Measurements from ENCODE around the gene PODN.

DNA sequence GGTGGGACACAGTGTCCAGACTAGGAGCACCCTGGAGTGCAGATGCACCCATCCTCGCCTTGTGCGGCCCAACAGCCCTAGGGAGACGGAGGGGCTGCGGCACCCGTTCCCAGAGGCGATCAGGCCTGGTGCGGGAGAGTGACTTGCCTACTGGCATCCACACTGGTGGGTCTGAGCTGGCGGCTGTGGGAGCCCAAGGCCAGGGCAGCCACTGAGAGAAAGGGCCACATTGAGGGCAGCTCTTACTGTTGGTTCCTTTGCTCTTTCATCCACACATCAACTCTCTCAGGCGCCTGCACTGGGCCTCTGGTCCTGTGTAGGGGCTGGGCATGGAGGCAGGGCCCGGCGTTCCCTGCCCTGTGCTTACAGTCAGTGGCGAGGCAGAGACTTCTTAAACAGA is 8.6 kb downstream of the PODN start:
- no peak for TF ChIP-seq CTCF (IDR thresholded peaks at IDR 0.05)
- TF ChIP-seq POLR2A (IDR thresholded peaks at IDR 0.05) = no peak
